ENCODE data around the gene DUSP15. TPM values are rescaled to one million over a fixed set of nuclear protein-coding genes. Genes with fewer than 3 reads are reported as not detected.

The DUSP15 gene
- total RNA-seq, 2 experiments from 2014 or later: not detected

- Histone ChIP-seq H3K4me3 (ENCODE audit: low read length) (no peak overlapping the region), H3K4me1 (ENCODE audit: insufficient read depth, low read length) (no peaks in the 10 kb centered on the region), H3K9me3 (ENCODE audit: control insufficient read depth in 1 of 2, insufficient read depth in 1 of 2, low read length in 2 of 2) (no peaks in the 10 kb centered on the region), H3K27ac (ENCODE audit: low read depth in 1 of 2, low read length in 2 of 2) (no peak overlapping the region), H3K36me3 (ENCODE audit: insufficient read depth, low read length) (no peaks in the 10 kb centered on the region), H3K27me3 (ENCODE audit: control insufficient read depth in 1 of 2, insufficient read depth in 2 of 2, low read length in 2 of 2) (peaks cover 0 to 1% of the 10 kb centered on the region in 2 experiments)
- CTCF ChIA-PET: no interaction called here
- DNase-seq (no peak), ATAC-seq (ENCODE audit: poor library complexity) (no peak)
- Mint-ChIP-seq H3K27me3 (peaks cover 10% of the 10 kb centered on the region), H3K9me3 (no peaks in the 10 kb centered on the region), H3K4me3 (no peak overlapping the region), H3K4me1 (ENCODE audit: low read depth) (no peaks in the 10 kb centered on the region), H3K36me3 (ENCODE audit: low read depth) (no peaks in the 10 kb centered on the region), H3K27ac (no peak overlapping the region)
- POLR2A ChIA-PET: no interaction called here
- intact Hi-C loops (cut with DNase I, micrococcal nuclease): no loop called here
- TF ChIP-seq CTCF (IDR thresholded peaks at IDR 0.05): no peak
Observed at GRCh38 chr20:31844737-31845299, 25.5 kb downstream of the DUSP15 start.

GRCh38 chr20:31843881-31844280 is 26.4 kb downstream of the DUSP15 start:
- Mint-ChIP-seq H3K27ac (no peak overlapping the region), H3K4me3 (no peak overlapping the region), H3K36me3 (ENCODE audit: low read depth) (no peaks in the 10 kb centered on the region), H3K4me1 (ENCODE audit: low read depth) (no peaks in the 10 kb centered on the region), H3K27me3 (peaks cover 5% of the 10 kb centered on the region), H3K9me3 (no peaks in the 10 kb centered on the region)
- CTCF ChIA-PET: no interaction called here
- DNase-seq: no peak
- Histone ChIP-seq H3K27me3 (ENCODE audit: control insufficient read depth in 1 of 2, insufficient read depth in 2 of 2, low read length in 2 of 2) (no peaks in the 10 kb centered on the region), H3K4me1 (ENCODE audit: insufficient read depth, low read length) (no peaks in the 10 kb centered on the region), H3K36me3 (ENCODE audit: insufficient read depth, low read length) (no peaks in the 10 kb centered on the region), H3K9me3 (ENCODE audit: control insufficient read depth in 1 of 2, insufficient read depth in 1 of 2, low read length in 2 of 2) (no peaks in the 10 kb centered on the region), H3K27ac (ENCODE audit: low read depth in 1 of 2, low read length in 2 of 2) (no peak overlapping the region), H3K4me3 (ENCODE audit: low read length) (no peak overlapping the region)
- POLR2A ChIA-PET: no interaction called here
- no peak for ATAC-seq (ENCODE audit: poor library complexity)
- intact Hi-C loops (cut with DNase I, micrococcal nuclease): no loop called here
- no peak for TF ChIP-seq CTCF (IDR thresholded peaks at IDR 0.05)

- TF ChIP-seq CTCF (IDR thresholded peaks at IDR 0.05): no peak
Observed at GRCh38 chr20:31843288-31843687, 27.0 kb downstream of the DUSP15 start.

More at GRCh38 chr20:31843288-31843687, 27.0 kb downstream of the DUSP15 start:
- Histone ChIP-seq H3K4me3 (ENCODE audit: low read length) (no peak overlapping the region), H3K36me3 (ENCODE audit: insufficient read depth, low read length) (no peaks in the 10 kb centered on the region), H3K27ac (ENCODE audit: low read depth in 1 of 2, low read length in 2 of 2) (no peak overlapping the region), H3K27me3 (ENCODE audit: control insufficient read depth in 1 of 2, insufficient read depth in 2 of 2, low read length in 2 of 2) (no peaks in the 10 kb centered on the region), H3K9me3 (ENCODE audit: control insufficient read depth in 1 of 2, insufficient read depth in 1 of 2, low read length in 2 of 2) (no peaks in the 10 kb centered on the region), H3K4me1 (ENCODE audit: insufficient read depth, low read length) (no peaks in the 10 kb centered on the region)
- Mint-ChIP-seq H3K9me3 (no peaks in the 10 kb centered on the region), H3K4me1 (ENCODE audit: low read depth) (no peaks in the 10 kb centered on the region), H3K4me3 (no peak overlapping the region), H3K36me3 (ENCODE audit: low read depth) (no peaks in the 10 kb centered on the region), H3K27me3 (no peaks in the 10 kb centered on the region), H3K27ac (no peak overlapping the region)
- ChIA-PET CTCF (no interaction called here), POLR2A (no interaction called here)
- DNase-seq (no peak), ATAC-seq (ENCODE audit: poor library complexity) (no peak)
- intact Hi-C loops (cut with DNase I, micrococcal nuclease): no loop called here

Measured in CD4-positive, alpha-beta T cell (primary cell).